Neuron (in vitro differentiated cells): ENCODE data around the gene TMEM201.
A peak's percentile ranks its signal among the peaks of the same experiment; 100 is the strongest.

Experiments used
- H2AFZ ChIP-seq: one replicate; pipeline ENCODE4 v1.6.1; 2013; ENCODE audit warnings: low read depth, mild to moderate bottlenecking, inconsistent platforms, low read length, moderate library complexity
- H3K27me3 ChIP-seq: one replicate; pipeline ENCODE4 v1.6.1; 2013; ENCODE audit warnings: low read length; ENCODE audit not compliant: insufficient read depth
- H3K36me3 ChIP-seq: one replicate; pipeline ENCODE4 v1.6.1; 2013; ENCODE audit warnings: low read length; ENCODE audit not compliant: insufficient read depth
- H3K4me1 ChIP-seq: one replicate; pipeline ENCODE4 v1.6.1; 2013; ENCODE audit warnings: low read length; ENCODE audit not compliant: insufficient read depth
- H3K4me3 ChIP-seq: 2 replicates; pipeline ENCODE4 v1.5.1; 2013; ENCODE audit warnings: mild to moderate bottlenecking, low read length, moderate library complexity
- H3K9me3 ChIP-seq: one replicate; pipeline ENCODE4 v1.6.1; 2013; ENCODE audit warnings: low read length

The TMEM201 gene

GRCh38 chr1:9589719-9590157 is 1.0 kb downstream of the TMEM201 start:
- Histone ChIP-seq H3K36me3 (no peaks in the 10 kb centered on the region), H3K27me3 (no peaks in the 10 kb centered on the region), H2AFZ (no peak overlapping the region), H3K4me3 (peak overlapping the region; percentile 89), H3K9me3 (no peaks in the 10 kb centered on the region), H3K4me1 (peaks cover 53% of the 10 kb centered on the region)

GRCh38 chr1:9590201-9590600 is 1.5 kb downstream of the TMEM201 start:
- no peak overlapping the region for H2AFZ ChIP-seq
- H3K9me3 ChIP-seq: no peaks in the 10 kb centered on the region
- no peaks in the 10 kb centered on the region for H3K36me3 ChIP-seq
- H3K4me3 ChIP-seq: peak overlapping the region; percentile 89
- no peaks in the 10 kb centered on the region for H3K27me3 ChIP-seq
- peaks cover 53% of the 10 kb centered on the region for H3K4me1 ChIP-seq

- Histone ChIP-seq H3K27me3 (no peaks in the 10 kb centered on the region), H3K36me3 (no peaks in the 10 kb centered on the region), H3K4me3 (no peak overlapping the region), H3K4me1 (peaks cover 53% of the 10 kb centered on the region), H2AFZ (no peak overlapping the region), H3K9me3 (no peaks in the 10 kb centered on the region)
Measured at GRCh38 chr1:9590945-9591668, 2.4 kb downstream of the TMEM201 start.

GRCh38 chr1:9591669-9592509 is 3.2 kb downstream of the TMEM201 start:
- Histone ChIP-seq H3K36me3 (peaks cover 6% of the 10 kb centered on the region), H3K27me3 (no peaks in the 10 kb centered on the region), H2AFZ (no peak overlapping the region), H3K4me3 (no peak overlapping the region), H3K4me1 (peaks cover 53% of the 10 kb centered on the region), H3K9me3 (no peaks in the 10 kb centered on the region)

- Histone ChIP-seq H2AFZ (no peak overlapping the region), H3K4me1 (peaks cover 53% of the 10 kb centered on the region), H3K9me3 (no peaks in the 10 kb centered on the region), H3K27me3 (no peaks in the 10 kb centered on the region), H3K36me3 (peaks cover 13% of the 10 kb centered on the region), H3K4me3 (no peak overlapping the region)
Measured at GRCh38 chr1:9592510-9593075, 3.9 kb downstream of the TMEM201 start.

DNA sequence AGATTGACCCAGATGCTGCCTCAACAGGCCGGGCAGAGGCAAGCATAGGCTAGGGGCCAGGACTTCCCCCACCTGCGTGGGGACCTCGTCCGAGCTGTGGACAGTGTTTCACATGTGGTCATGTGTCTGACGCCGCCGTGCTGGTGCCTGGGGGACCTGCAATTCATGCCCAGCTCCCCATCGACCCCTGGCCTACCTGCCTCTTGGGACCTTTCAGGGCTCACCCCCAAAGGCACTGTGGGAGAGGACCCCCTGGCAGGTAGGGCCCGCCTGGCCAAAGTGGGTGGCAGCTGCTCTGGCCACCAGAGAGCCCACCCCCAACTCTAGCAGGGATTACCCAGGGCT is 4.4 kb downstream of the TMEM201 start:
- Histone ChIP-seq H3K9me3 (no peaks in the 10 kb centered on the region), H3K27me3 (no peaks in the 10 kb centered on the region), H3K36me3 (peaks cover 17% of the 10 kb centered on the region), H2AFZ (no peak overlapping the region), H3K4me3 (no peak overlapping the region), H3K4me1 (peaks cover 53% of the 10 kb centered on the region)

GRCh38 chr1:9593492-9594465 is 5.1 kb downstream of the TMEM201 start:
- Histone ChIP-seq H3K4me1 (peaks cover 53% of the 10 kb centered on the region), H3K4me3 (peak overlapping the region; percentile 17), H3K9me3 (no peaks in the 10 kb centered on the region), H3K27me3 (no peaks in the 10 kb centered on the region), H3K36me3 (peaks cover 22% of the 10 kb centered on the region), H2AFZ (no peak overlapping the region)

- H3K4me1 ChIP-seq: peaks cover 49% of the 10 kb centered on the region
- no peak overlapping the region for H2AFZ ChIP-seq
- H3K36me3 ChIP-seq: peaks cover 22% of the 10 kb centered on the region
- H3K27me3 ChIP-seq: no peaks in the 10 kb centered on the region
- no peak overlapping the region for H3K4me3 ChIP-seq
- no peaks in the 10 kb centered on the region for H3K9me3 ChIP-seq
Measured at GRCh38 chr1:9594471-9595155, 5.9 kb downstream of the TMEM201 start.

- no peak overlapping the region for H3K4me3 ChIP-seq
- no peak overlapping the region for H2AFZ ChIP-seq
- peaks cover 28% of the 10 kb centered on the region for H3K36me3 ChIP-seq
- no peaks in the 10 kb centered on the region for H3K27me3 ChIP-seq
- H3K4me1 ChIP-seq: peaks cover 42% of the 10 kb centered on the region
- H3K9me3 ChIP-seq: no peaks in the 10 kb centered on the region
Measured at GRCh38 chr1:9595156-9595967, 6.7 kb downstream of the TMEM201 start.

DNA sequence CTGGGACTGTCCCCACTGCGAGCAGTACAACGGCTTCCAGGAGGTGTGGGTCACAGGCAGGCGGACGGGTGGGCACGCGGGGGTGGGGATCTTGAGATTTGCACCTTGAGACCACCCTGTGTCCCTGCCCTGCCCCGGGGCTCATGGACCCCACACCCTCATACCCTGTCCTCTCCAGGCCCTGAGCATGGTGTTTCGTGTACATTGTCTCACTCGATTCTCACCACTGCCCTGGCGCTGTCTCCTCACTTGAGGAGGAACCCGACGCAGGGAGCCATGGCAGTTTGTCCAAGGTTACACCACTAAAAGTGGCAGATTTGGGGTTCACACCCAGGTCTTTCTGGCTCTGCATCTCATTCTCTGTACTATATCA is 7.2 kb downstream of the TMEM201 start:
- peaks cover 33% of the 10 kb centered on the region for H3K36me3 ChIP-seq
- H2AFZ ChIP-seq: no peak overlapping the region
- peaks cover 36% of the 10 kb centered on the region for H3K4me1 ChIP-seq
- no peaks in the 10 kb centered on the region for H3K27me3 ChIP-seq
- H3K9me3 ChIP-seq: no peaks in the 10 kb centered on the region
- H3K4me3 ChIP-seq: no peak overlapping the region

DNA sequence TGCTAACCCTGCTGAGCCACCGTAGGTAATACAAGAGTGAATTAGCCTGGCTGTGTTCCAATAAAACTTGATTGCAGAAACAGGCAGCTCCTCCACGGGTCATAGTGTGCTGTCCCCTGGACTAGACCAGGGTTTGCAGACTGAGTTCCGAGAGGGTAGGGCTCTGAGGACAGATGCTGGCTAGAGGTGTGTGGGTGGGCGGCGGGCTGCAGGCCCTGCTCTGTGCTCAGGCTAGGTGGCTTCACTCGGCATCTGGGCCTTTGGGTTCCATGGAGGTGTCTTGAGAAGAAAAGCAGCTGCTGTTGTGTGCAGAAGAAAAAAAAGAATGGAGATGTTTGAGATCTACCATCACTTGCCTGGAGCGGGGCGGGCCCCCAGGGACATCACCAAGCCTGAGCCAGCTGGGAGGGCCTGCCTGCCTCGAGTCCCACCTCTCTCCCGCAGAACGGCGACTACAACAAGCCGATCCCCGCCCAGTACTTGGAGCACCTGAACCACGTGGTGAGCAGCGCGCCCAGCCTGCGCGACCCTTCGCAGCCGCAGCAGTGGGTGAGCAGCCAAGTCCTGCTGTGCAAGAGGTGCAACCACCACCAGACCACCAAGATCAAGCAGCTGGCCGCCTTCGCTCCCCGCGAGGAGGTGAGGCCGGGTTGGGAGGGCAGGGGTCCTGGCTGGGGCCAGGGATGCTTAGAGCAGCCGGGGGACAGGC is 7.9 kb downstream of the TMEM201 start:
- no peaks in the 10 kb centered on the region for H3K27me3 ChIP-seq
- H3K4me3 ChIP-seq: no peak overlapping the region
- H3K9me3 ChIP-seq: no peaks in the 10 kb centered on the region
- H3K36me3 ChIP-seq: peaks cover 39% of the 10 kb centered on the region
- H3K4me1 ChIP-seq: peaks cover 30% of the 10 kb centered on the region
- no peak overlapping the region for H2AFZ ChIP-seq
